ENCODE data around the gene HIGD1B. TPM values are rescaled to one million over a fixed set of nuclear protein-coding genes. Genes with fewer than 3 reads are reported as not detected.

HIGD1B gene
- total RNA-seq, 1 experiment from 2014 or later = not detected

DNA sequence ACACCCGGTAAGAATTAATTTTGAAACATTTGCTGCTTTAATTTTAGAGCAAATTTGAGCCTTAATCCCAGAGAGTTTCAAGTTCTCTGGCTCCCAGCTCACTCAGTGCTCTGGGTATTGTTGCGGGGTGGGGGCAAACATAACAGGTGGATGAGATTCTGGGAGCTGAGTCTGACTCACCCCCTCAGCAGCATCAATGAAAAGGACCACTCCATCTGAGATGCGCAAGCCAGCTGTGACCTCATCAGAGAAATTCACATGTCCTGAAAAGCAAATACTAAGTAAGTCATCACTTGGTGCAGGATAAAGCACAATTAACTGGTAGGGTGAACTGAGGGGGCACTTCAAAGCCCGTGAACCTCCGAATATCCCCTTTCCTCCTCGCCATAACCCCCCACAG is 31.7 kb downstream of the HIGD1B start (continued):
- TF ChIP-seq ZBTB33 (IDR thresholded peaks at IDR 0.05; ENCODE audit: extremely low read depth, insufficient replicate concordance, low read length) = no peak

GRCh38 chr17:44880062-44880461 is 32.4 kb downstream of the HIGD1B start:
- no peak overlapping the region for H3K9ac ChIP-seq (ENCODE audit: low read length)
- ATAC-seq = no peak
- no peak overlapping the region for H3K4me3 ChIP-seq (replicated peaks in 1 of 2; ENCODE audit: low read depth in 1 of 2, low read length in 2 of 2)
- DNase-seq (ENCODE audit: low read depth, low spot score) = no peak
- BruUV-seq (replicated peaks) = no TSS peak
- RAD21 ChIA-PET (ENCODE audit: low non-redundant PET in 1 of 2, low total read pairs in 2 of 2, uncharacterized antibody in 2 of 2, unreplicated experiment in 2 of 2) = no interaction called here
- no peak overlapping the region for H3K27ac ChIP-seq (ENCODE audit: low read depth, low read length)
- no peaks in the 10 kb centered on the region for H3K9me2 ChIP-seq (ENCODE audit: insufficient read depth)
- intact Hi-C loops (cut with micrococcal nuclease) = no loop called here
- H3K27me3 ChIP-seq (ENCODE audit: insufficient read depth, low read length) = no peaks in the 10 kb centered on the region
- POLR2A ChIA-PET = no interaction called here
- CTCF ChIA-PET = interaction anchor here (3.0 kb wide), 1 partner anchor 101 kb away, joined by 29 read pairs; no protein-coding TSS in a partner anchor
- no peaks in the 10 kb centered on the region for H4K20me1 ChIP-seq (ENCODE audit: insufficient read depth)
- no peak overlapping the region for H3K4me2 ChIP-seq (ENCODE audit: low read length)
- peaks cover 19% of the 10 kb centered on the region for H3K79me2 ChIP-seq (ENCODE audit: insufficient read depth, low read length)
- H3K36me3 ChIP-seq (ENCODE audit: control insufficient read depth in 1 of 2, insufficient read depth in 2 of 2, low read length in 2 of 2) = peaks cover 60 to 69% of the 10 kb centered on the region in 2 experiments
- no peaks in the 10 kb centered on the region for H3K4me1 ChIP-seq (ENCODE audit: control insufficient read depth in 1 of 2, insufficient read depth in 2 of 2, low read length in 2 of 2)
- TF ChIP-seq YY1 (IDR thresholded peaks at IDR 0.05; ENCODE audit: extremely low read depth, insufficient replicate concordance, low read depth, low read length) (no peak), POLR2A (IDR thresholded peaks at IDR 0.05; ENCODE audit: borderline replicate concordance, extremely low read depth, insufficient read depth, insufficient read length) (no peak), FOSL1 (IDR thresholded peaks at IDR 0.05; ENCODE audit: low read depth) (no peak), REST (IDR thresholded peaks at IDR 0.05; ENCODE audit: low read depth) (no peak), CEBPB (IDR thresholded peaks at IDR 0.05; ENCODE audit: low read depth) (no peak), ATF3 (IDR thresholded peaks at IDR 0.05) (no peak), ZBTB33 (IDR thresholded peaks at IDR 0.05; ENCODE audit: extremely low read depth, insufficient replicate concordance, low read length) (no peak)
- H2AFZ ChIP-seq (ENCODE audit: low read depth, low read length, poor library complexity, severe bottlenecking) = no peak overlapping the region
- H3K9me3 ChIP-seq (ENCODE audit: control insufficient read depth in 1 of 2, insufficient read depth in 1 of 2, low read depth in 1 of 2, low read length in 2 of 2) = no peaks in the 10 kb centered on the region

All from HCT116 (cell line).